Measurements from ENCODE around the gene AZGP1. TPM values are rescaled to one million over a fixed set of nuclear protein-coding genes. Genes with fewer than 3 reads are reported as not detected.

The AZGP1 gene
- not detected in 2 replicates for total RNA-seq (2012; rRNA removed)

- Histone ChIP-seq H3K4me1 (ENCODE audit: control insufficient read depth, insufficient read depth, low read length) (no peaks in the 10 kb centered on the region), H3K9me3 (replicated peaks; ENCODE audit: low read length) (no peaks in the 10 kb centered on the region), H3K36me3 (ENCODE audit: insufficient read depth, low read length) (no peaks in the 10 kb centered on the region), H3K27me3 (ENCODE audit: control insufficient read depth, insufficient read depth, low read length) (peaks cover 33% of the 10 kb centered on the region), H3K9ac (ENCODE audit: low read depth, low read length) (no peak within 1 kb of the TSS), H3K4me2 (ENCODE audit: low read length) (no peak within 1 kb of the TSS), H3K4me3 (ENCODE audit: low read length) (no peak within 1 kb of the TSS)
Measured at GRCh38 chr7:99975782-99976521, at the start of gene AZGP1. Gene AZGP1 (minus strand): TSS chr7:99976031. CDS start chr7:99976020, 11 bp downstream.

- H3K4me1 ChIP-seq (ENCODE audit: control insufficient read depth, insufficient read depth, low read length) = no peaks in the 10 kb centered on the region
- H3K9ac ChIP-seq (ENCODE audit: low read depth, low read length) = no peak overlapping the region
- no peak overlapping the region for H3K4me2 ChIP-seq (ENCODE audit: low read length)
- no peaks in the 10 kb centered on the region for H3K27me3 ChIP-seq (ENCODE audit: control insufficient read depth, insufficient read depth, low read length)
- H3K4me3 ChIP-seq (ENCODE audit: low read length) = no peak overlapping the region
- peaks cover 51% of the 10 kb centered on the region for H3K36me3 ChIP-seq (ENCODE audit: insufficient read depth, low read length)
- no peaks in the 10 kb centered on the region for H3K9me3 ChIP-seq (replicated peaks; ENCODE audit: low read length)
Measured at GRCh38 chr7:100024020-100024619, 48.3 kb upstream of the AZGP1 start.

GRCh38 chr7:100023526-100023925 is 47.7 kb upstream of the AZGP1 start:
- Histone ChIP-seq H3K36me3 (ENCODE audit: insufficient read depth, low read length) (peaks cover 47% of the 10 kb centered on the region), H3K9me3 (replicated peaks; ENCODE audit: low read length) (no peaks in the 10 kb centered on the region), H3K9ac (ENCODE audit: low read depth, low read length) (no peak overlapping the region), H3K4me3 (ENCODE audit: low read length) (no peak overlapping the region), H3K27me3 (ENCODE audit: control insufficient read depth, insufficient read depth, low read length) (no peaks in the 10 kb centered on the region), H3K4me1 (ENCODE audit: control insufficient read depth, insufficient read depth, low read length) (no peaks in the 10 kb centered on the region), H3K4me2 (ENCODE audit: low read length) (no peak overlapping the region)

GRCh38 chr7:100022621-100023020 is 46.8 kb upstream of the AZGP1 start:
- H3K9me3 ChIP-seq (replicated peaks; ENCODE audit: low read length) = no peaks in the 10 kb centered on the region
- peaks cover 49% of the 10 kb centered on the region for H3K36me3 ChIP-seq (ENCODE audit: insufficient read depth, low read length)
- H3K9ac ChIP-seq (ENCODE audit: low read depth, low read length) = no peak overlapping the region
- H3K4me3 ChIP-seq (ENCODE audit: low read length) = no peak overlapping the region
- H3K4me1 ChIP-seq (ENCODE audit: control insufficient read depth, insufficient read depth, low read length) = no peaks in the 10 kb centered on the region
- no peaks in the 10 kb centered on the region for H3K27me3 ChIP-seq (ENCODE audit: control insufficient read depth, insufficient read depth, low read length)
- no peak overlapping the region for H3K4me2 ChIP-seq (ENCODE audit: low read length)

- peaks cover 6% of the 10 kb centered on the region for H3K4me1 ChIP-seq (ENCODE audit: control insufficient read depth, insufficient read depth, low read length)
- H3K27me3 ChIP-seq (ENCODE audit: control insufficient read depth, insufficient read depth, low read length) = no peaks in the 10 kb centered on the region
- H3K36me3 ChIP-seq (ENCODE audit: insufficient read depth, low read length) = peaks cover 44% of the 10 kb centered on the region
- no peak overlapping the region for H3K4me2 ChIP-seq (ENCODE audit: low read length)
- no peak overlapping the region for H3K9ac ChIP-seq (ENCODE audit: low read depth, low read length)
- no peaks in the 10 kb centered on the region for H3K9me3 ChIP-seq (replicated peaks; ENCODE audit: low read length)
- H3K4me3 ChIP-seq (ENCODE audit: low read length) = no peak overlapping the region
Measured at GRCh38 chr7:100021297-100021696, 45.5 kb upstream of the AZGP1 start.

- no peak overlapping the region for H3K4me2 ChIP-seq (ENCODE audit: low read length)
- peaks cover 35% of the 10 kb centered on the region for H3K36me3 ChIP-seq (ENCODE audit: insufficient read depth, low read length)
- H3K9me3 ChIP-seq (replicated peaks; ENCODE audit: low read length) = no peaks in the 10 kb centered on the region
- no peaks in the 10 kb centered on the region for H3K27me3 ChIP-seq (ENCODE audit: control insufficient read depth, insufficient read depth, low read length)
- H3K9ac ChIP-seq (ENCODE audit: low read depth, low read length) = no peak overlapping the region
- H3K4me1 ChIP-seq (ENCODE audit: control insufficient read depth, insufficient read depth, low read length) = peaks cover 10% of the 10 kb centered on the region
- H3K4me3 ChIP-seq (ENCODE audit: low read length) = no peak overlapping the region
Measured at GRCh38 chr7:100019908-100020307, 44.1 kb upstream of the AZGP1 start.

- H3K9ac ChIP-seq (ENCODE audit: low read depth, low read length) = peak overlapping the region; percentile 31
- H3K27me3 ChIP-seq (ENCODE audit: control insufficient read depth, insufficient read depth, low read length) = no peaks in the 10 kb centered on the region
- peaks cover 16% of the 10 kb centered on the region for H3K36me3 ChIP-seq (ENCODE audit: insufficient read depth, low read length)
- peak overlapping the region; percentile 88 for H3K4me2 ChIP-seq (ENCODE audit: low read length)
- peaks cover 10% of the 10 kb centered on the region for H3K4me1 ChIP-seq (ENCODE audit: control insufficient read depth, insufficient read depth, low read length)
- no peak overlapping the region for H3K4me3 ChIP-seq (ENCODE audit: low read length)
- no peaks in the 10 kb centered on the region for H3K9me3 ChIP-seq (replicated peaks; ENCODE audit: low read length)
Measured at GRCh38 chr7:100017875-100018274, 42.0 kb upstream of the AZGP1 start.

- H3K9me3 ChIP-seq (replicated peaks; ENCODE audit: low read length) = no peaks in the 10 kb centered on the region
- H3K4me2 ChIP-seq (ENCODE audit: low read length) = peak overlapping the region; percentile 88
- peaks cover 10% of the 10 kb centered on the region for H3K4me1 ChIP-seq (ENCODE audit: control insufficient read depth, insufficient read depth, low read length)
- peak overlapping the region; percentile 35 for H3K4me3 ChIP-seq (ENCODE audit: low read length)
- H3K27me3 ChIP-seq (ENCODE audit: control insufficient read depth, insufficient read depth, low read length) = no peaks in the 10 kb centered on the region
- peaks cover 10% of the 10 kb centered on the region for H3K36me3 ChIP-seq (ENCODE audit: insufficient read depth, low read length)
- peak overlapping the region; percentile 31 for H3K9ac ChIP-seq (ENCODE audit: low read depth, low read length)
Measured at GRCh38 chr7:100017300-100017699, 41.5 kb upstream of the AZGP1 start.

- Histone ChIP-seq H3K36me3 (ENCODE audit: insufficient read depth, low read length) (peaks cover 2% of the 10 kb centered on the region), H3K4me1 (ENCODE audit: control insufficient read depth, insufficient read depth, low read length) (peaks cover 10% of the 10 kb centered on the region), H3K4me2 (ENCODE audit: low read length) (peak overlapping the region; percentile 88), H3K9ac (ENCODE audit: low read depth, low read length) (peak overlapping the region; percentile 100), H3K4me3 (ENCODE audit: low read length) (peak overlapping the region; percentile 87), H3K9me3 (replicated peaks; ENCODE audit: low read length) (no peaks in the 10 kb centered on the region), H3K27me3 (ENCODE audit: control insufficient read depth, insufficient read depth, low read length) (peaks cover 6% of the 10 kb centered on the region)
Measured at GRCh38 chr7:100016215-100016901, 40.5 kb upstream of the AZGP1 start.

- peak within 1 kb of the TSS; percentile 87 for H3K4me3 ChIP-seq (ENCODE audit: low read length)
- H3K27me3 ChIP-seq (ENCODE audit: control insufficient read depth, insufficient read depth, low read length) = peaks cover 7% of the 10 kb centered on the region
- peaks cover 10% of the 10 kb centered on the region for H3K4me1 ChIP-seq (ENCODE audit: control insufficient read depth, insufficient read depth, low read length)
- peak within 1 kb of the TSS; percentile 88 for H3K4me2 ChIP-seq (ENCODE audit: low read length)
- H3K9me3 ChIP-seq (replicated peaks; ENCODE audit: low read length) = no peaks in the 10 kb centered on the region
- H3K9ac ChIP-seq (ENCODE audit: low read depth, low read length) = peak within 1 kb of the TSS; percentile 100
- peaks cover 2% of the 10 kb centered on the region for H3K36me3 ChIP-seq (ENCODE audit: insufficient read depth, low read length)
Measured at GRCh38 chr7:100015232-100016214, 39.7 kb upstream of the AZGP1 start, which contains the start of gene ZKSCAN1. Gene ZKSCAN1 (plus strand): TSS chr7:100015596. CDS start chr7:100023507, 7,911 bp downstream.

GRCh38 chr7:100013328-100013676 is 37.5 kb upstream of the AZGP1 start:
- Histone ChIP-seq H3K9me3 (replicated peaks; ENCODE audit: low read length) (no peaks in the 10 kb centered on the region), H3K9ac (ENCODE audit: low read depth, low read length) (no peak overlapping the region), H3K4me1 (ENCODE audit: control insufficient read depth, insufficient read depth, low read length) (peaks cover 10% of the 10 kb centered on the region), H3K27me3 (ENCODE audit: control insufficient read depth, insufficient read depth, low read length) (peaks cover 10% of the 10 kb centered on the region), H3K36me3 (ENCODE audit: insufficient read depth, low read length) (peaks cover 2% of the 10 kb centered on the region), H3K4me2 (ENCODE audit: low read length) (no peak overlapping the region), H3K4me3 (ENCODE audit: low read length) (no peak overlapping the region)
